HCEC 1CT (cell line): ENCODE results near the gene TRIM65.

Experiments used
- DNase-seq: peaks from one replicate; pipeline ENCODE4 v3.0.0-alpha.2; 2017

TRIM65 gene

GRCh38 chr17:75849724-75850123, 47.0 kb downstream of the TRIM65 start:
- DNase-seq = no peak

- no peak for DNase-seq
Measured at GRCh38 chr17:75849279-75849646, 47.5 kb downstream of the TRIM65 start.

DNA sequence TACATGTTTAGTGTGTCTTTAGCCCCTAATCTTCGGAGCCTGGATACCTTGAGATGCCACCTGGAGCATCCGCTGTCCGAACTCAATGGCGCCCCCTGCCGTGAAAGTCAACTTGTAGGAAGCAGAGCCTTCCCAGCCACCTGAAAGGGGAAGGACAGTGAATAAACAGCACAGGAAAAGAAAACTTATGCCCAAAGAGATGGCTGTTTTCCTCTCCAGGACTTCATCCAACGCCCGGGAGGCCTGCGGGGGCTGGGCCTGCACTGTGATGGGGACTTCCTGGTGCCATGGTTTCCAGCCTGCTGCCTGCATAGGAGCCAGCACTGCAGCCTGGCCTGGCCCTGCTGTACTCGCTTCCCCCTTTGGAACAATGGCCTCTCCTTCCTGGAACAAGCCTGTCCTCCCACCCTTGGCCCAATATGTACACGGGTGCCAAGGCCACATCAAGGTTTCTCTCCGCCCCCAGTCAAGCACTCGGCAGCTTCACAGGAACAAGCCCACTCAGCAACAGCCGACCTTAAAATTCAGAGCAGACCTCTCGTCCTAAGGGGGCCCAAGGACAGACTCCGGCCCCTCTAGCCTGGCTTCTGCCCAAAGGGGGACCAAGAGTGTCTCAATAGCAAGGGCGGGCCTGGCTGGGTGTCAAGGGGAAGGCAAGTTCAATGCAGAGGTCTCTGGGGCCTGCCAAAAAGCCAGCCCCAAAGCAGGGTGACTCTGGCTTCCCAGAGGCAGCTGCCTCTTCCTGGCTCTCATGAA, 48.0 kb downstream of the TRIM65 start:
- DNase-seq = no peak

DNA sequence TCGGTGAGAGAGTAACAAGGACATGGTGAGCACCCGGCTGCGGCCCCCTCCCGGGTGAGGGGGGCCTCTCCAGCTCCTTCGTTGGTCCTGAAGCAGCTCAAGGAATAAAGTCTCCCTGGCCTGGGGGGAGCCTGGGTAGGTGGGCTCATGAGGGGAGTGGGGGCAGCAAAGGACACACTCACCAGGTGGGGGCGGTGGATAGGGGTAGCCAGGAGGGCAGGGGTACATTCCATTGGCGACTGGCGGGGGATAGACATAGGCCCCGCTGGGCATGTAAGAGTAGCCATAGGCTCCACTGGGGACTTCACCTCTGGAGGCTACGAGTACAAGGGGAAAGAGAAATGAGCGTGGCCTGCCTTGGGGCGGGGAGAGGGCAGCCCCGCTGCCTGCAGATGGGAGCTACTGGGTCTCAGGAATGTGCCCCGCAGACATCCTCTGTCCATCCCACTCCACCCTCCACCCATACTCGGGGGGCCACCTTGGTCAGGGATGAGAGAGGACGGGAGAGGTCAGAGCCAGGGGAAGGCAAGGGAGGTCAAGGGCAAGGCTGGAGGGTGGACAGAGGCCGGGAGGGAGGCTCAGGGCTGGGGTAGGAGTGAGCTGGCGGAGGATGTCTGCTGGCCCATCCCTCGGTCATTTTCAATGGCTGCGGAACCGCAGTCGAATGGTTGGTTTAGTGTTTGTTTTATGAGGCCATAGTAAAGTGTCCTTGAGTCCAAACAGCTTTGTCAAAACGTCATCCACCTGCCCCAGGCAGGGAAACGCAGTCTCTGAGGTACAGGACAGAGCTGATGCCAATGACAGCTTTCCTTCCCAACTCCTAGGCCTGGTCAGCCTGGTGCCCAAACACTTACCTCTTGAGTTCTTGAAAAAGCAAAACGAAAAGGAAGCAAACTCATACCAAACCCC, 48.9 kb downstream of the TRIM65 start:
- no peak for DNase-seq

DNA sequence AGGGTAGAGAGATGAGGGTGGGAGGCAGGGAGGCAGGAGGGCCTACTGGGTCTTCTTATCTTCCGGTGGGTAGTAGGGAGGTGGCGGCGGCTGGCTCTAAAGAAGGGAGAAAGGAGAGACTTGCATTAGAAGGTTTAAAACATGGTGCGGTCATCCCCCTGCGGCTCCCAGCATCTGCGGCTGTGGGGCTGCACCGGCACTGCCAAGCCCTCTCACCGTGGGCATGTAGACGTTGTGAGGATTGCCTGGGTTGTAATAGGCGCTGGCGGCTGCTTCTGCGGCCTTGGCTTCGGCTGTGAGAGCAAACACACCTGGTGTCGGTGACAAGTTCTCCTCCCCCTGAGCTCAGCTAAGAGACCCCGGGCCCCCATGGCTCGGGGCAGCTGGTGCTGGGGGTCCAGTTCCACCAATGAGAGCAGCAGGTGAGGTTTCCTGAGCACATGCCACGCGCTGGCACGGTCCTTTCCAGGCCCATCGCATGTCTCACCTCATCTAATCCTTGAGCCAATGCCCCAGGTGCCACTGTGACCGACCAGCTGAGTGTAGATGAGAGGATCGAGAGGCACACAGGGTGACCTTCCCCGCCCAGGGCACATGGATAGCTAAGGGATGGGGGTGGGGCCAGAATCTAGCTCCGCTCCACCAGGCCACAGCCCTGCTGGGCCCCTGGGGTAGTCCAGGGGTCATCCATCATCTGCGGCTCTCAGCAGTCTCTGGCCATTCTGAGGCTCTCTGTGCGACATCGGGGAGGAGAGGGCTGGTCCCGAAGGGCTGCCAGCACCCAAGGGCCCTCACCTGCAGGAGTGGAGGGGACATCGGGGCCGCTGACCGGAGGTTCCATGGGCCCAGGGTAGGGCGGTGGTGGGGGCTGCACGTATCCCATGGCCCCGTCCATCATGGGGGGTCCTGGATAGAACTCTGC, 49.8 kb downstream of the TRIM65 start:
- no peak for DNase-seq

- no peak for DNase-seq
Measured at GRCh38 chr17:75845933-75846691, 50.6 kb downstream of the TRIM65 start.

DNA sequence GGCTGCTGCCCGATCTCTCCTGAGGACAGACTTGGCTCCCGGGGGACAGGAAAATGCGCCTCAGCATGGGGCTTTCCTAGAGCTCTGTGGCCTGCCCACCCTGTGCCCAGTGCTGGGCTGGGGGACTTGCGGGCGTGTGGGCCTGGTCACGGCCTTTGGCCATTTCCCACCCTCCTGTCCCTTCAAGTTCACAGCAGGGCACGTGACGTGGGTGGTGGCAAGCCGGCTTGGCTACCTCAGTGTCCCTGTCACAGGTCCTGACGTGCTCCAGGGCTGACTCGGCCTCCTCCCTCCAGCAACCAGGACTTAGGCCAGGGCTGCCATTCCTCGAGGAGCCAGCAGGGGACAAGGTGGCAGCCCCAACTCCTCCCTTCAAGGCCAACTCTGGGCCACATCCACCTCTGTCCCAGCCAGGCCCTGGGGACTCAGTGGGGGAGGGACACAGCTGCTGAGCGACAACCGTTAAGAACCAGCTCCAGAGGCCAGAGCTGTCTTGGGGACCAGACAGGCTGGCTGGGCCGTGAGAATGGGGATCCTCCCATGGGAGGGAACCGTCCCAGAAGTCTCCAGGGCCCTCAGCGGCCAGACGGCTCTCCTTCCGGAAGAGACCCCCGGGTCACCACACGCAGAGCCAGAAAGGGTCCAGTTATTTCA, 51.6 kb downstream of the TRIM65 start:
- DNase-seq = peak; percentile 56

DNA sequence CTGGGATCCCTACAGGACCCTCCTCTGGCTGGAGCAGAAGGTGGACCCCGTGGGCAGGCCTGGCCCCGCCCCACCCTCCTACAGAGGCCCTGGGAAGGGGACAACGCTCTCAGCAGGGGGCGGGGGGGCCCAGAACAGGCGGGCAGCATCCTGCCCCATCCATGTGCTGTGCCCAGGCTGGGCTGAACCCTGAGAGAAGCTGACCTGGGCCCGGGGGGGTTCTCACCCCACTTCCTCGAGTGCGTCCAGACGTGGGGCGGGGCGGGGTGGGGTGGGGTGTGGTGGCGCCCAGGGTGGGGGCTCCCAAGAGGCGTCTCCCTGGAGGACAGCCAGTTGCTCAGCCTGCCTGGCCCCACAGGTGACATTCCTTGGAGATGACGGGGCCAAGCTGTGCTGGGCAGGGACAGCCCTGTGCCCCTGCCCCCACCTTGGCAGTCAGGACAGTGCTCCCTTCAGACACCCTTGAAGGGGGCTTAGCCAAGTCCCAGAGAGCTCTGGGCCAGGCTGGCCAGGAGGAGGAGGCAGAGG, 52.2 kb downstream of the TRIM65 start:
- no peak for DNase-seq

DNA sequence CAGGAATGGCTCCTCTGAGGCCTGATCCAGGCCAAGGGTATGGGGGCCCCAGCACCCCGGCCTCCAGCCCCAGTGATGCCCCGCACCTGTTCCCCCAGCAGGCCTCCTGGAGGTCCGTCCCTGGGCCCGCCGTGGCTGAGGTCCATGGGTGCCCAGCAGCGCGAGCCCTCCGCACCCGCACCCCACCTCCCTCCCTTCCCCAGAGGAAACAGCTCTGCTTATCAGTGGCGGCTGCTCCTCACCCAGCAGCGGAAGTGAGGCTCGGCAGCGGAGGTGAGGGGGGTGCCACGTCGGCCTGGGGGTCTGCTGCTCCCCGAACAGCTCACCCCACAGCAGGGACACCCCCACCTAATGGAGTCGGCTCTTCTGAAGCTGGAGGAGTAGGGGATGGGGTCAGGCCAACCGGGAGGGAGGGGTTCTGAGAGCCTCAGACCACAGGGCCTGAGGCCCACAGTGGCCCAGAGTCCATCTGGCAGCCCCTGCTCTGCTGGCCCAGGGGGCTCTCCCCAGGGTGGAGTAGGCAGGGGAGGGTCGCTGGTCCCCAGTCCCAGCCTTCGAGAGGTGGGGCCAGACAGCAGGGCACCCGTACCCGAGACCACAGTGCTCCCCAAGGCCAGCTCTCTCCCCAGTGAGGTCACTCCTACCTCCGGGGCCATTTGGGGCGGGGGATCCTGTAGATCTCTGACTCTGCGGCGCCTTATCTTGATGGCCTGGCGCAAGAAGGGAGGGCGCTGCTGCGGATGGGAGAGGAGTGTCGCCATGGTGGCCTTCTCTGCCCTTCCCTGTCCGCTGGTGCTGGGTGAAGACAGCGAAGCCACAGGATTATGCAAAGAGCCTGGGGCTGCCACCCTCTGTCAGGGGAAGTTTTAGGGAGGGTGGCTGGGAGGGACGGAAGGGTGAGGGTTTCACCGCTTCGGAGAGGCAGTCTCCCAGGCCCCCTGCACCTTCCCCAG, 52.9 kb downstream of the TRIM65 start, which contains the start of gene UNC13D:
Gene UNC13D (minus strand): TSS at position 828 of the 953 bp plus-strand sequence. CDS start 67 bp downstream, at position 761.
- DNase-seq = no peak

DNA sequence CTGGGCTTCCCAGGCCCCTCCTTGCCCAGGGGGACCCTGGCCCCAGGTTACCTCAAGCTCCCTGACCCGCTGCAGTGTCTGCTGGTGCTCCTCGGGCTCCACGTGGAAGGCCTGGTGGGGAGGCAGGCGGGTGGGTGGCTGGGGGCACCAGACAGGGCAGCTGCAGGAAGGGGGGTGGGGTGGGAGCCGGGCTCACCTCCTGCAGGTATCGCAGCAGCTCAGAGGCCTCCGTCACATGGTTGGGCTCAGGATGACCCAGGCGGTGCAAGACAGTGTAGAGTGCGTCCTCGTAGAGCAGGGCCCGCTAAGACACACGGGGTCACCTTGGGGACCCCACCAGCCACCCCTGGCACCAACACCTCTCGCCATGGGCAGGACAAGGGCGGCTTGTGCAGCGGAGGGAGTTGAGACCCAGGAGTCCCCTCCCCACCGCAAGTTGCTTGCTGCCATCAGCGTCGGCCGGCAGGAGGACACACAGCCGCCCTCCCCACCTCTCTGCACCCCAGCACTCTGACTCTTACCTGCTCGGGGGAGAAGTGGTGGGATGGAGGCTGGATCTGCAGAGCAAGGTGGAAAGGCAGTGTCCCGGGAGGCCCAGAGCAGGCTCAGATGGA, 53.7 kb downstream of the TRIM65 start:
- no peak for DNase-seq

GRCh38 chr17:75842411-75842810, 54.3 kb downstream of the TRIM65 start:
- no peak for DNase-seq

GRCh38 chr17:75840799-75841164, 56.0 kb downstream of the TRIM65 start:
- DNase-seq = no peak

DNA sequence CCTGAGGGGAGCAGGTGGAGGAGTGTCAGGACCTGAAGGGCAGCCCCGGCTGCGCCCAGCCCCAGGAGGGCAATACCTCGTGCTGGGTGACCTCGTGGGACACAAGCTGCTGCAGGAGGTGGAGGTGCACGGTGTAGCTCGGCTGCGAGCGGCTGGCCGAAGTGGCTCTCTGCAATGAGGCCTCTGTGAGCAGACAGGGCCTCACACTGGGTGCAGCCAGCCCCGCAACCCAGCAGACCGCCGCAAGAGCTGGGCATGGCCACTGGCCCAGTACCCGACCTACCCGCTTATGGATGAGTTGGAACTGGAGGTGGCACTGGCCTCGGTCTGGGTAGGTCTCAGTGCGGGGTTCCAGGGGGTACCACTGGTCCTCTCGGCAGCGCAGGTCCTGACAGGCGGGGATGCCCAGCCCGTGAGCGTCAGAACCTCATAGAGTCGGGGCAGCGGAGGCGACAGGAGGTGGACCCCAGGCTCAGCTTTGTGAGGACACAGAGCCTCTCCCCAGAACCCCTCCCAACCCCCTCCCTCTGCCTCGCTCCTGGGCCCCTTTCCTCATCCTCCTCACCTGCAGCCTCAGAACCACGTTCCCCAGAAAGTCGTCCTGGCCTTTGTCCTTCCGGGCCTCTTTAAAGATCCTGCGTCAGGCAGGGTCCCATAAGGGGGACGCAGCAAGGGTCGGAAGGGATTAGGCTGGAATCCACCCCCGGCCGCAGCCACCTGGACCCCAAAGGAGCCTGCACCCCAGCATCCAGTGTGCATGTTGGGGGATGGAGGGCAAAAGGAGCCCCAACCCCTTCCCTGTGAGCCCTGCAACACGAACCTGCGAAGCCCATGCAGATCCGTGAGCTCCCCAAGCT, 56.6 kb downstream of the TRIM65 start:
- DNase-seq = no peak
